Suprapubic skin (tissue), 4 donors: ENCODE data around the gene EFR3B. TPM values are rescaled to one million over a fixed set of nuclear protein-coding genes. Genes with fewer than 3 reads are reported as not detected.
"Not testable (repeated sequence)": the region's sequence is repeated elsewhere in the genome, so short reads cannot be mapped to it uniquely, and the experiment has no call there.

Experiments
- DNase-seq, 2 donors: peaks; one replicate each; pipeline ENCODE4 v3.0.0-alpha.2; 2019; ENCODE audit warnings: low spot score in 2 of 2
- H3K27ac ChIP-seq: fragments of 200-600 bp; sonication (generic); one replicate; pipeline ENCODE4 v1.5.1; 2019
- H3K27me3 ChIP-seq: fragments of 200-600 bp; sonication (generic); one replicate; pipeline ENCODE4 v1.5.1; 2019
- H3K36me3 ChIP-seq: fragments of 200-600 bp; sonication (generic); one replicate; pipeline ENCODE4 v1.5.1; 2019
- H3K4me1 ChIP-seq: fragments of 200-600 bp; sonication (generic); one replicate; pipeline ENCODE4 v1.5.1; 2019
- H3K4me3 ChIP-seq: fragments of 200-600 bp; sonication (generic); one replicate; pipeline ENCODE4 v1.5.1; 2019; ENCODE audit warnings: mild to moderate bottlenecking
- H3K9me3 ChIP-seq: fragments of 200-600 bp; sonication (generic); one replicate; pipeline ENCODE4 v1.5.1; 2019
- EP300 ChIP-seq: sonication (generic); formaldehyde crosslinking; IDR thresholded peaks from one replicate; pipeline ENCODE4 v1.6.1; 2017; ENCODE audit warnings: antibody characterized with exemption
- POLR2A ChIP-seq, 2 donors: fragments of 450-650 bp; IDR thresholded peaks; one replicate each; pipeline ENCODE4 v1.6.1; 2017; ENCODE audit warnings: antibody characterized with exemption in 2 of 2, mild to moderate bottlenecking in 2 of 2, moderate library complexity in 2 of 2
- POLR2AphosphoS5 ChIP-seq, 3 donors: sonication (generic); formaldehyde crosslinking; IDR thresholded peaks; one replicate each; pipeline ENCODE4 v1.6.1; 2017; ENCODE audit warnings: antibody characterized with exemption in 3 of 3
- WGBS: methylation state at CpG from one replicate; pipeline ENCODE4 v1.1.5; 2018; 5-methylcytosine and 5-hydroxymethylcytosine counted together
- total RNA-seq, 4 donors: library from RNA; depleted of rRNA; stranded (reverse); fragments of >200 nt; gene quantifications; one replicate each; pipeline ENCODE4 v1.1.0, GENCODE V29; 2016
- TF ChIP-seq, protein P1 (sequence below), 2 donors: fragments of 200-600 bp in 1 of 2; fragments of 450-650 bp in 1 of 2; sonication (generic) in 1 of 2; IDR thresholded peaks; one replicate each; pipeline ENCODE4 v1.5.1; 2016 to 2019; ENCODE audit warnings: antibody characterized with exemption in 2 of 2, mild to moderate bottlenecking in 1 of 2, moderate library complexity in 1 of 2

Gene EFR3B
- total RNA-seq, 4 donors from 2014 or later = 0.79 to 1.5 (median 1.2) TPM

DNA sequence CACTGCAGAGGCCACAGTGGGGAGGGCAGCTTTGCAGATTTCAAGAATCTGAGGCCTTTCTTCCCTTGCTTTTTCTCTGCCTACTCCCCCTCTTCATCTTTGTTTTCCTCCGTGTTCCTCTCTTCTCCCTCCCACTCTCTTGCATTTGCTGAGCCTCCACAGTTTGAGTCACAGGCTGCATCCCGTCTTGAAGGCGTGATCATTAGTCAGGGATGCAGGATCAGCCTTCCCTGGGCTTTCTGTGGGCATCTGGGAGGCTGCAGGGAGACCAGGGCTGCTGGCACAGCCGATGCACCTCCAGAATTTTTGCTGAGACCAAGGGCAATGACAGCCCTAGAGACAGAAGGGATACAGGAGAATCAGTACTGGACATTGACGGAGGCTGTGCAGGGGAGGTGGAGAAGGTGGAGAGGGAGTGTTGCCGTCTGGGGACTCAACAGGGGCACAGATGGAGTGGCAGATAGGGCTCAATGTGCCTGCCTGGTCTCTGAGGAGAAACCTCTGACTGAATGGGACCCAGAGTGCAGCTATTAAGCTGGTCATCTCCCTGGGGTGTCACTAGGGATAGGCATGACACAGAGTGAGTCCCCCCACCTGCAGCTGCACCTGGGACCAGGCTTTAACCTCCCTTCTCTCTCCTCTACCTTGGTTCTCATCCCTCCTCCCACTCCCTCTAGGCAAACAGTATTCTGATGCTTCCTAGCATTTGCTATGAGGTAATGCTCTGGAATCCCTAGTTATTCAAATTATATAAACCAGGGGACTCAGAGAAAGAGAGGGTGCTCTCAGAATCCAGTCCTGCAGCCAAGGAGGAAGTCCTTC is 41.2 kb upstream of the EFR3B start:
- TF ChIP-seq POLR2A (IDR thresholded peaks at IDR 0.05) = no peak
- no peak for TF ChIP-seq POLR2AphosphoS5 (IDR thresholded peaks at IDR 0.05)
- TF ChIP-seq, protein P1, sequence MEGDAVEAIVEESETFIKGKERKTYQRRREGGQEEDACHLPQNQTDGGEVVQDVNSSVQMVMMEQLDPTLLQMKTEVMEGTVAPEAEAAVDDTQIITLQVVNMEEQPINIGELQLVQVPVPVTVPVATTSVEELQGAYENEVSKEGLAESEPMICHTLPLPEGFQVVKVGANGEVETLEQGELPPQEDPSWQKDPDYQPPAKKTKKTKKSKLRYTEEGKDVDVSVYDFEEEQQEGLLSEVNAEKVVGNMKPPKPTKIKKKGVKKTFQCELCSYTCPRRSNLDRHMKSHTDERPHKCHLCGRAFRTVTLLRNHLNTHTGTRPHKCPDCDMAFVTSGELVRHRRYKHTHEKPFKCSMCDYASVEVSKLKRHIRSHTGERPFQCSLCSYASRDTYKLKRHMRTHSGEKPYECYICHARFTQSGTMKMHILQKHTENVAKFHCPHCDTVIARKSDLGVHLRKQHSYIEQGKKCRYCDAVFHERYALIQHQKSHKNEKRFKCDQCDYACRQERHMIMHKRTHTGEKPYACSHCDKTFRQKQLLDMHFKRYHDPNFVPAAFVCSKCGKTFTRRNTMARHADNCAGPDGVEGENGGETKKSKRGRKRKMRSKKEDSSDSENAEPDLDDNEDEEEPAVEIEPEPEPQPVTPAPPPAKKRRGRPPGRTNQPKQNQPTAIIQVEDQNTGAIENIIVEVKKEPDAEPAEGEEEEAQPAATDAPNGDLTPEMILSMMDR (IDR thresholded peaks at IDR 0.05) = no peak
- no peak for TF ChIP-seq EP300
- no peak for DNase-seq
- no peak overlapping the region for H3K27ac ChIP-seq
- H3K9me3 ChIP-seq = no peaks in the 10 kb centered on the region
- no peaks in the 10 kb centered on the region for H3K36me3 ChIP-seq
- no peaks in the 10 kb centered on the region for H3K27me3 ChIP-seq
- no peak overlapping the region for H3K4me3 ChIP-seq
- no peaks in the 10 kb centered on the region for H3K4me1 ChIP-seq
- 70% methylated on average over 6 of the region's 6 CpGs for whole genome bisulfite sequencing

DNA sequence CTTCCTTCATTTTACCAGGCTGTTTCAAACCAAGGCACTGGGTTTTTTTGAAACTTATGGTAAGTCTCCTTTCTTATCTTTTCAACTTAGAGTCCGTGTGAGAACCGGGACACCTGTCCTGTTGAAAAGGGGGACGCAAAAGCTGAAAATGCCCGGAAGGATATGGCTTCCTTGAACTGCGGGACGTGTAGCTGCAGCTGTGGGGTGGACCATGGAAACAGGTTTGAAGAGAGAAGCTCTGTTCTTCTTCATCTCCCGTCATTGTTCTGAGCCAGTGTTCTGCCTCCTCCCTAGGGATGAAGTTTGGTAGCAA is 40.6 kb upstream of the EFR3B start:
- no peaks in the 10 kb centered on the region for H3K36me3 ChIP-seq
- no peak overlapping the region for H3K4me3 ChIP-seq
- no peak for DNase-seq
- no peak for TF ChIP-seq EP300
- TF ChIP-seq POLR2AphosphoS5 (IDR thresholded peaks at IDR 0.05) = no peak
- no peak for TF ChIP-seq POLR2A (IDR thresholded peaks at IDR 0.05)
- TF ChIP-seq, protein P1 (IDR thresholded peaks at IDR 0.05) = no peak
- no peaks in the 10 kb centered on the region for H3K9me3 ChIP-seq
- WGBS = 86% methylated on average over 7 of the region's 7 CpGs
- H3K27ac ChIP-seq = no peak overlapping the region
- H3K27me3 ChIP-seq = no peaks in the 10 kb centered on the region
- H3K4me1 ChIP-seq = no peaks in the 10 kb centered on the region

DNA sequence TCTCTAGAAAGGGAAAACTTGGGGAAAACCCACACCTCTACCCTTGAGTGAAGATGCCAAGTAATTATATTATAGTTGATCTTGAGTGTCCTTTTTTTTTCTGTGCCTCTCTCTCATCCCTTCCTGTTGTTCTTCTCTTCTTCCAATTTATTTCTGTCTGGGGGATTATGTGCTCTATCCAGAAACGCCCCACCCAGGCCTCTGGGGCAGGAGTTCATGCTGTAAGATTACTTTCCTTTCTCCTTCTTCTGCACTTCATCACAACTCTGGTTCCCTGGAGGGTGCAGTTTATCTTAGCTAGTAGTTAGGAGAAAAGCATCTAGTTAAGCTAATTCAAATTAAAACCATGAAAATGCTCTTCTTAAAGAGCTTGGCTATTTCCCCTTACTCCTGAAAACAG is 39.8 kb upstream of the EFR3B start:
- Histone ChIP-seq H3K9me3 (no peaks in the 10 kb centered on the region), H3K4me3 (no peak overlapping the region), H3K27ac (no peak overlapping the region), H3K27me3 (no peaks in the 10 kb centered on the region), H3K4me1 (no peaks in the 10 kb centered on the region), H3K36me3 (no peaks in the 10 kb centered on the region)
- TF ChIP-seq POLR2AphosphoS5 (IDR thresholded peaks at IDR 0.05) (no peak), EP300 (no peak), POLR2A (IDR thresholded peaks at IDR 0.05) (no peak)
- TF ChIP-seq, protein P1 (IDR thresholded peaks at IDR 0.05) = no peak
- no peak for DNase-seq
- WGBS = 38% methylated on average over 1 of the region's 1 CpG

DNA sequence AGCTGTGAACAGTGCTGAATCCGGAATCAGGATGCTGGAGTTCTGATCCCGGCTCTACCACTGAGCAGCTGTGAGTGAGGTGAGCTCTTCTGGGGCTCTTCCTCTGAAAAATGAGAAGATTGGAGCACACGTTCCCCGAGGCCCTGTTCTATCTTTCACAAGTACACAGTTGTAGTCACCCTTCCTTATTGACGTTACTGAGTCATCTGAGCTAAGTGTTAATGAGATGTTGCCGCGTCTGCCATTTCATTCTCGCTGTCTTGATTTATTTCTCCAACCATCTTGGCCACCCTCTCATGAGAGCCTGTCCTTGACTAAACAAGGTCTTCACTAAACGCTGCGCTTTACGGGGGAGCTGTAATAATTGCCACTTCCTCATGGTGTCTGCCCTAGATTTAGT is 31.9 kb upstream of the EFR3B start:
- H3K27ac ChIP-seq = no peak overlapping the region
- no peaks in the 10 kb centered on the region for H3K36me3 ChIP-seq
- no peak for DNase-seq
- H3K4me1 ChIP-seq = no peaks in the 10 kb centered on the region
- no peak for TF ChIP-seq POLR2A (IDR thresholded peaks at IDR 0.05)
- no peak for TF ChIP-seq POLR2AphosphoS5 (IDR thresholded peaks at IDR 0.05)
- TF ChIP-seq, protein P1 (IDR thresholded peaks at IDR 0.05) = no peak
- TF ChIP-seq EP300 = no peak
- H3K4me3 ChIP-seq = no peak overlapping the region
- 68% methylated on average over 11 of the region's 11 CpGs for WGBS
- no peaks in the 10 kb centered on the region for H3K27me3 ChIP-seq
- H3K9me3 ChIP-seq = no peaks in the 10 kb centered on the region

DNA sequence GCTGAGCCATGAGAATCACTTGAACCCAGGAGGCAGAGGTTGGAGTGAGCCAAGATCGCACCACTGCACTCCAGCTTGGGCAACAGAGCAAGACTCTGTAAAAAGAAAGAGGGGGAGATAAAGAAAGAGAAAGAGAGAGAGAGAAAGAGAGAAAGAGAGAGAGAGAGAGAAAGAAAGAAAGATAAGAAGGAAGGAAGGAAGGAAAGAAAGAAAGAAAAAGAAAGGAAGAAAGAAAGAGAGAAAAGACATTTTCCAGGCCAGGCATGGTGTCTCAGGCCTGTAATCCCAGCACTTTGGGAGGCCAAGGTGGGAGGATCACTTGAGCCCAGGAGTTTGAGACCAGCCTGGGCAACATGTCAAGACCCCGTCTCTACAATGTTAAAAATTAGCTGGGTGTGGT is 30.5 kb upstream of the EFR3B start:
- H3K4me1 ChIP-seq, H3K36me3 ChIP-seq, H3K9me3 ChIP-seq, H3K27me3 ChIP-seq, DNase-seq, H3K27ac ChIP-seq, H3K4me3 ChIP-seq: not testable (repeated sequence)
- WGBS = 90% methylated on average over 2 of the region's 2 CpGs

DNA sequence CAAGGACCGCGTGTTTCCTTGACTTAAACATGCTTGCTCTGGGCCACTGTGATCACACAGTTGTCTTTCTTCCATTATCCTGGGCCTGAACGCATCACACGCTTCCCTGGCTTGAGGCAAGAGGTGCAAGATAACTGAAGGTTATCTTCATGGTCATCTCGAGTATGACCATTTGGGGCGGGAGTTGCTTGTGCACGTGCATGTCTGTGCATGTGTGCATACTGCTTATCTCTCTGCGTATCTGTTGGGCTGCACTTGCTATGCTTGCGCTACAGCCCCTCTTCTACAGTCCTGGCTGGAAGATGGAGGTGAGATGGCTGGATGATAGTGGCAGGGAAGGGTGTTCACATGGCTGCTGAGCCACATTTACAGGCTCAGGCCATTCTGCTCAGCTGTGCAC is 27.2 kb upstream of the EFR3B start:
- Histone ChIP-seq H3K27me3 (no peaks in the 10 kb centered on the region), H3K4me1 (no peaks in the 10 kb centered on the region), H3K9me3 (no peaks in the 10 kb centered on the region), H3K36me3 (no peaks in the 10 kb centered on the region), H3K4me3 (no peak overlapping the region), H3K27ac (no peak overlapping the region)
- peak in 1 of 2 donors; percentile 15 for DNase-seq
- 89% methylated on average over 9 of the region's 9 CpGs for WGBS
- TF ChIP-seq POLR2AphosphoS5 (IDR thresholded peaks at IDR 0.05) = no peak
